Articular chondrocyte of knee joint (primary cell): ENCODE measurements around the gene CA7. TPM values are rescaled to one million over a fixed set of nuclear protein-coding genes. Genes with fewer than 3 reads are reported as not detected.

Experiments
- total RNA-seq: library from RNA; depleted of rRNA; stranded (reverse); fragments of >200 nt; gene quantifications from 2 replicates; pipeline ENCODE4 v1.2.3, GENCODE V29; 2012

CA7 gene
- not detected in 2 replicates for total RNA-seq

DNA sequence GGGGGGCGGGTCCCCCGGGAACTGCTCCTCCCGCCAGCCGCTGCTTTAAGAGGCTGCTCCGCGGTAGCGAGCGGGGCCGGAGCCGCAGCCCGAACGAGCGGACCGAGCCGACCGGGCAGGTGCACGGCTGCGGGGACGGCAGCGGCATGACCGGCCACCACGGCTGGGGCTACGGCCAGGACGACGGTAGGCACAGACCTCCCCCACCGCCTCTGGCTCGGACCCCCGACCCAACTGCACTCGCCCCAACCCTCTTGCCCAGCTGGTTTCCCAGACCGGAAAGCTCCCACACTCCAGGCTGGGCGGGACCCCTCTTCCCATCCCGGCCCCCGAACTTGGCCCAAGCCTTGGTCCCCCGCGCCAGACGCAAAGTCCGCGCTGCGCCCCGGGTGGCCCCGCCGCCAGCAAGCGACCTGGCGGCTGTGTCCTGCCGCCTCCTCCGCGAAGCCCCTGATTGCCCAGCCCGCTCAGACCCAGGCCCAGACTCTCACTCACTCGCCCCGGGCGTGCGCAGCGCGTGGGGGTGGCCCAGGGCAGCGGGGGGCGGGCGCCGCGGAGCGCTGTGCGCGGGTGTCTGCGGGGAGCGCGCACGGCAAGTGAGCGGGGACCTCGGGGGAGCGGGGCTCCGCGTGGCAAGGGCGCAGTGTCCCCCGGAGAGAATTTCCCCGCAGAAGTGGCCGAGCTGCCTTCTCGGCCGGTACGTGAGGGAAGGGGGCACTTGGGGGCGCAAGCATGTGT, at the start of gene CA7:
Gene CA7, plus strand, starts transcription at position 73 of the 738 bp plus-strand sequence. Its CDS starts 74 bp downstream, at position 147.

GRCh38 chr16:66801320-66802105, 42.7 kb upstream of the CA7 start, which contains the start of gene TERB1:
Gene TERB1, minus strand, starts transcription at chr16:66801584. Its CDS starts 4,786 bp downstream, at chr16:66796798.

DNA sequence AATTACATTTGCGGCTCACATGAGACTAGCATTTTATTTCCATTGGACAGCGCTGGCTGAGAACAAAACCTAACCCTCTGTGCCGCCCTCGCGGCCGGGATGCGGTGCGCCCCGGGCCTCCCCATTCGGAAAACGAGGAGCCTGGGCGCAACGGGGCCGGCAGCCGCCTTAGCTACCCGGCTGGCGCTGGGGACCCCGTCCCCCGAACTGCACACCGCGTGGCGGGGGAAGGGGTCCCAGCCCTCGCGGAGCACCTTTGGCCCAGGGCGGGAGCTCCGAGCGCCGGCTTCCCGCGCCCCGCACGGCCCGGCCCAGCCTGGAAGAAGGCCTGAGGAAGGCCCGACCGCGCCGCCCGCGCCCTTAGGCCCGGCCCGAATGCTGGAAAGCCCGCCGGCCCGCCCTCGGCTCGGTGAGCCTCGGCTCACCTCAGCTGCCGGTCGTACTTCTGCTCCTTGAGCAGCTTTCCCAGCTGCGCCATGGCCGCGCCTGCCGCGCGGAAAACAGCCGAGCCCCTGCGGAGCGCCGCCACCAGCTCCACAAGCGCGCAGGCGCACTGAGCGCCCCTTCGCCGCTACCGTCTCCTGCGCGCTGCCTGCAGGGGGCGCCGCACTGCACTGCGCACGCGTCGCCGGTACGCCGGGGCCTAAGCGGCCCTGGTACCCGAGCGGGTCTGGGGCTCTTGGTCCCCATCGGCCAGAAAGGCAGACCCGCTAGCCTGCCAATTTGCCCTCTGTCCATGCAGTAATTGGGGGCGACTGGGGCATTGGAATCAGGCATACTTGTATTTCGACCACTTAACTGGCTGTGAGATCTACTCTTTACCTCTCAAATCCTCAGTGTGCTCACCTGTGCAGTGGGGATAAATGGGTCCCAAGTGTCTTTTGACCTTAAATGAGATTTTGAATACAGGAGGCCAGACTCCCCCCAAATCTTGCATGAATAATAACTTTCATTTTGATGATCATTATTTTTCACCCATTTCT, 13.5 kb upstream of the CA7 start, which contains the start of gene NAE1:
Gene NAE1, minus strand, starts transcription at position 555 of the 983 bp plus-strand sequence. Its CDS starts 77 bp downstream, at position 478.

DNA sequence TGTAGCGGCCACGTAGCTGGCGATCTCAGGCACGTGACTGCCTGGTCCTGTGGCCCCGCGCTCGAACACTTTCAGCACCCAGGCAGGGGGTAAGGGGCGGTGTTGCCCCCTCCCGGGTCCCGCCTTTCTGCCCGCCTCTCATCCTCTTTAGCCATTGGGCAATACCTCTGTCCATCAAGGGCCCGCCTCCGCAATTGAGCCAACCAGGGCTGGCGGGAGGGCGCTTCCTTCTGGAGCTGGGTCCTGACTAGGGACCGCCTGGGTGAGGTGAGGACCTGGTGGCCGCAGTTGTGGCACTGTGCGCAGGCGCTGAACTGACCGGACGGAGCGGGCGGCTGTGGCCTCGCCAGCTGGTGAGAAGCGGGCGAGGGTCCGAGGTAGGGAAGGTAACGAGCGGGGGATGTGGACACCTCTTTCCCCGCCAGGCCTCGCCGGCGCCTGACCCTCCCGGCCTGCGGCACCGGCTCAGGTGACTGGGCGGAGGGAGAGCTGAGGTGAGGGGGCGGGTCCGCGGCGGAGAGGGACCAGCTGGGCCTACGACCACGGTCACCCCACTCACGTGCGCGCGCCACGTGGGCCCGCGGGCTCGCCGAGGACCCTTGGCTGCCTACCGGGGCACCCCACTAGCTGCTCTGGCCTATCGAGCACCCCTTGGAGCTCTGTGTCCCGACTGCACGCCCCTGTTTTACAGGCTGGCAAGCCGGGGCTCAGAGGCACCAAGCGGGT, 36.2 kb downstream of the CA7 start, which contains the start of gene PDP2:
Gene PDP2, plus strand, starts transcription at position 228 of the 726 bp plus-strand sequence. CDS start 3,770 bp downstream, outside the sequence.

Other genes with a start within 250 kb of the CA7 start
- gene CMTM3, start 239.7 kb upstream of the CA7 start, total RNA-seq: 17.4 and 19.7 TPM in 2 replicates
- 24.3 and 24.7 TPM in 2 replicates for gene CMTM4, start 147.7 kb upstream of the CA7 start, total RNA-seq
- gene DYNC1LI2, start 92.8 kb upstream of the CA7 start, total RNA-seq: 120 and 149 TPM in 2 replicates
- gene TERB1, start 42.8 kb upstream of the CA7 start, total RNA-seq: 0.13 and 0.22 TPM in 2 replicates
- 77.6 and 82.8 TPM in 2 replicates for gene NAE1, start 13.4 kb upstream of the CA7 start, total RNA-seq
- gene PDP2, start 36.1 kb downstream of the CA7 start, total RNA-seq: 6.9 and 7.7 TPM in 2 replicates
- not detected in 2 replicates for gene CDH16, start 74.5 kb downstream of the CA7 start, total RNA-seq
- gene RRAD, start 81.1 kb downstream of the CA7 start, total RNA-seq: 1.3 and 2.3 TPM in 2 replicates
- 70.7 and 88.4 TPM in 2 replicates for gene CIAO2B, start 90.0 kb downstream of the CA7 start, total RNA-seq
- 33.8 and 39.3 TPM in 2 replicates for gene CES2, start 91.1 kb downstream of the CA7 start, total RNA-seq
- gene CES3, start 116.9 kb downstream of the CA7 start, total RNA-seq: 0.86 TPM in 1 of 2 replicates, not detected in the other
- gene CES4A, start 144.2 kb downstream of the CA7 start, total RNA-seq: 3.6 and 5.0 TPM in 2 replicates
- 95.6 and 99.8 TPM in 2 replicates for gene CBFB, start 184.7 kb downstream of the CA7 start, total RNA-seq